SK-N-SH (cell line): ENCODE measurements around the gene ATG16L2. TPM values are rescaled to one million over a fixed set of nuclear protein-coding genes. Genes with fewer than 3 reads are reported as not detected.

Experiments
- CTCF ChIA-PET: fragments of 300-600, 350-600 bp; formaldehyde crosslinking; extraction: SDS; loops from one replicate; lab custom pipeline; 2021; lab: Yijun Ruan, JAX
- POLR2A ChIA-PET: fragments of 350-600 bp; sonication (Branson Sonifier 250); formaldehyde crosslinking; extraction: SDS; loops from one replicate; lab custom pipeline; 2020; ENCODE audit warnings: antibody characterized with exemption, inconsistent platforms; lab: Yijun Ruan, JAX
- DNase-seq: peaks from one replicate; pipeline ENCODE4 v3.0.0; 2012
- H2AFZ ChIP-seq: fragments of 200-600 bp; sonication (generic); 2 replicates; pipeline ENCODE4 v1.8.1; 2016; ENCODE audit warnings: antibody characterized with exemption, mild to moderate bottlenecking, low read depth
- H3F3A ChIP-seq: fragments of 200-600 bp; sonication (generic); replicated peaks from 2 replicates; pipeline ENCODE3; 2016; ENCODE audit warnings: antibody characterized with exemption, mild to moderate bottlenecking; ENCODE audit not compliant: insufficient read depth
- H3K27ac ChIP-seq, 2 experiments: fragments of 200-500 bp in 1 of 2; fragments of 200-600 bp in 1 of 2; sonication (Bioruptor generic) in 1 of 2; sonication (generic), shearing (Covaris generic) in 1 of 2; 2 replicates each; pipeline versions ENCODE4 v1.5.1 to v1.6.1; 2014 to 2016; ENCODE audit warnings: low read depth in 2 of 2, inconsistent platforms in 1 of 2, low read length in 1 of 2, mild to moderate bottlenecking in 1 of 2, mixed read lengths in 1 of 2
- H3K27me3 ChIP-seq: fragments of 200-600 bp; sonication (generic), shearing (Covaris generic); 2 replicates; pipeline ENCODE4 v1.6.1; 2016; ENCODE audit warnings: mixed run types; ENCODE audit not compliant: insufficient read depth
- H3K36me3 ChIP-seq, 2 experiments: fragments of 200-500 bp in 1 of 2; fragments of 200-600 bp in 1 of 2; sonication (Bioruptor generic) in 1 of 2; sonication (generic) in 1 of 2; replicated peaks in 1 of 2; 2 replicates each; pipeline versions ENCODE3 to v1.5.1; 2014 to 2016; ENCODE audit warnings: low read length in 1 of 2, mild to moderate bottlenecking in 1 of 2; ENCODE audit not compliant: insufficient read depth in 2 of 2, control insufficient read depth in 1 of 2
- H3K4me1 ChIP-seq, 2 experiments: fragments of 200-500 bp in 1 of 2; fragments of 200-600 bp in 1 of 2; sonication (Bioruptor generic) in 1 of 2; sonication (generic), shearing (Covaris generic) in 1 of 2; 2 replicates each; pipeline versions ENCODE4 v1.5.1 to v1.6.1; 2014 to 2016; ENCODE audit warnings: low read depth in 1 of 2, low read length in 1 of 2, mixed run types in 1 of 2; ENCODE audit not compliant: insufficient read depth in 2 of 2, control insufficient read depth in 1 of 2
- H3K4me2 ChIP-seq: fragments of 200-600 bp; sonication (generic), shearing (Covaris generic); 2 replicates; pipeline ENCODE4 v1.6.1; 2017; ENCODE audit warnings: mixed run types
- H3K4me3 ChIP-seq, 2 experiments: fragments of 200-500 bp in 1 of 2; fragments of 200-600 bp in 1 of 2; sonication (Bioruptor generic) in 1 of 2; sonication (generic), shearing (Covaris generic) in 1 of 2; 2 replicates each; pipeline versions ENCODE4 v1.5.1 to v1.8.1; 2014 to 2016; ENCODE audit warnings: low read depth in 2 of 2, inconsistent platforms in 1 of 2, low read length in 1 of 2, mild to moderate bottlenecking in 1 of 2, mixed read lengths in 1 of 2, moderate library complexity in 1 of 2
- H3K79me2 ChIP-seq: fragments of 200-600 bp; sonication (generic); 2 replicates; pipeline ENCODE4 v1.8.1; 2017; ENCODE audit warnings: mild to moderate bottlenecking; ENCODE audit not compliant: insufficient read depth
- H3K9ac ChIP-seq: fragments of 200-600 bp; sonication (generic); 2 replicates; pipeline ENCODE4 v1.6.1; 2017; ENCODE audit warnings: mixed run types
- H3K9me2 ChIP-seq: fragments of 200-600 bp; sonication (generic); 2 replicates; pipeline ENCODE4 v1.6.1; 2017; ENCODE audit warnings: mixed run types
- H3K9me3 ChIP-seq: fragments of 200-600 bp; sonication (generic); 2 replicates; pipeline ENCODE4 v1.6.1; 2017; ENCODE audit warnings: mixed run types, mild to moderate bottlenecking, moderate library complexity
- H4K20me1 ChIP-seq: fragments of 200-600 bp; sonication (generic); 2 replicates; pipeline ENCODE4 v1.6.1; 2017; ENCODE audit warnings: mild to moderate bottlenecking, mixed run types; ENCODE audit not compliant: insufficient read depth
- GABPA ChIP-seq: IDR thresholded peaks from 2 replicates; pipeline ENCODE4 v1.4.0; 2012; ENCODE audit warnings: low read depth, mild to moderate bottlenecking
- MAX ChIP-seq: IDR thresholded peaks from 2 replicates; pipeline ENCODE4 v1.4.0; 2012; ENCODE audit warnings: low read depth
- MEF2A ChIP-seq: IDR thresholded peaks from 2 replicates; pipeline ENCODE4 v1.4.0; 2012; ENCODE audit warnings: low read depth, borderline replicate concordance
- RCOR1 ChIP-seq: fragments of 150-350 bp; IDR thresholded peaks from 2 replicates; pipeline ENCODE4 v1.6.1; 2017; ENCODE audit warnings: antibody characterized with exemption, low read length
- REST ChIP-seq: IDR thresholded peaks from 2 replicates; pipeline ENCODE4 v1.6.1; 2012; ENCODE audit warnings: mild to moderate bottlenecking, low read depth, low read length, moderate library complexity
- TAF1 ChIP-seq: IDR thresholded peaks from 2 replicates; pipeline ENCODE4 v1.6.1; 2012; ENCODE audit warnings: low read depth, mild to moderate bottlenecking, low read length, moderate library complexity, borderline replicate concordance
- WGBS: methylation state at CpG from one replicate; pipeline ENCODE4 v1.1.6; 2017; ENCODE audit warnings: low lambda C conversion rate; 5-methylcytosine and 5-hydroxymethylcytosine counted together
- polyA plus RNA-seq, 3 experiments: library from polyadenylated mRNA; depleted of rRNA; stranded (reverse); fragments of >200 nt; gene quantifications; 2 replicates each; pipeline ENCODE4 v1.2.3, GENCODE V29; 2012
- small RNA-seq, 7 experiments: library from RNA; depleted of rRNA; stranded (forward); fragments of <200 nt; gene quantifications; one replicate each; pipeline ENCODE3, GENCODE V24; 2012
- TF ChIP-seq, protein P1 (sequence below): fragments of 150-350 bp; IDR thresholded peaks from 2 replicates; pipeline ENCODE4 v1.6.1; 2016; ENCODE audit warnings: mild to moderate bottlenecking, low read depth, low read length

ATG16L2 gene
- polyA plus RNA-seq, 1 of the 3 experiments (the other 2 are of a cell fraction): 26.9 TPM

DNA sequence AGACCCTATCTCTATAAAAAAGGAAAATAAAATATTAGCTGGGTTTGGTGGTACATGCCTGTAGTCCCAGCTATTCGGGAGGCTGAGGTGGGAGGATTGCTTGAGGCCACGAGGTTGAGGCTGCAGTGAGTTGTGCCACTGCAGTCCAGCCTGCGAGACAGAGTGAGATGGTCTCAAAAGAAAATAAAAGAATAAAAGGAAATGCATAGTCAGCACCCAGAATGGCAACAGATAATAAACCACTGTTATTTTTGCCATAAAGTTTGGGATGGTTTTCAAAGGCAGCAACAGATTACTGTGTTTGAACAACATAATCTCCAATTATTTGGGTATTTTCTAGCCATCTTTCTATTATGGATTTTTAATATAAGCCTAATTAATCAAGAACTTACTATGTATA lies 61.9 kb downstream of the ATG16L2 start:
- H3K4me1 ChIP-seq: no peaks in the 10 kb centered on the region; a peak in 1 of 4 replicates
- no peaks in the 10 kb centered on the region for H3K9me3 ChIP-seq
- H3K36me3 ChIP-seq: peaks cover 0 to 33% of the 10 kb centered on the region in 2 experiments
- H4K20me1 ChIP-seq: no peaks in the 10 kb centered on the region
- no peak overlapping the region for H3K4me3 ChIP-seq
- no peaks in the 10 kb centered on the region for H3K79me2 ChIP-seq
- no peak overlapping the region for H2AFZ ChIP-seq
- no peak overlapping the region for H3K27ac ChIP-seq
- TF ChIP-seq GABPA (no peak), REST (no peak), MAX (no peak), TAF1 (no peak), RCOR1 (no peak), MEF2A (no peak)
- TF ChIP-seq, protein P1, sequence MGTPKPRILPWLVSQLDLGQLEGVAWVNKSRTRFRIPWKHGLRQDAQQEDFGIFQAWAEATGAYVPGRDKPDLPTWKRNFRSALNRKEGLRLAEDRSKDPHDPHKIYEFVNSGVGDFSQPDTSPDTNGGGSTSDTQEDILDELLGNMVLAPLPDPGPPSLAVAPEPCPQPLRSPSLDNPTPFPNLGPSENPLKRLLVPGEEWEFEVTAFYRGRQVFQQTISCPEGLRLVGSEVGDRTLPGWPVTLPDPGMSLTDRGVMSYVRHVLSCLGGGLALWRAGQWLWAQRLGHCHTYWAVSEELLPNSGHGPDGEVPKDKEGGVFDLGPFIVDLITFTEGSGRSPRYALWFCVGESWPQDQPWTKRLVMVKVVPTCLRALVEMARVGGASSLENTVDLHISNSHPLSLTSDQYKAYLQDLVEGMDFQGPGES: no peak
- TF ChIP-seq, all 33 proteins: peak for 0
- no peak overlapping the region for H3K9ac ChIP-seq
- ChIA-PET CTCF (interaction anchor here (1.0 to 1.4 kb wide), 2 partner anchors 15 to 266 kb away, joined by 4 to 6 read pairs; partner anchors contain the start of gene FCHSD2), POLR2A (no interaction called here)
- H3K9me2 ChIP-seq: no peaks in the 10 kb centered on the region
- 95% methylated on average over 3 of the region's 3 CpGs for WGBS
- no peaks in the 10 kb centered on the region for H3K27me3 ChIP-seq
- DNase-seq: no peak
- no peak overlapping the region for H3K4me2 ChIP-seq
- peaks cover 3% of the 10 kb centered on the region for H3F3A ChIP-seq

Small RNAs within 50 kb of the gene (small RNA-seq; reads per million reads assigned to genes)
- gene MIR4692: 0 reads per million in 7 experiments
- 0 reads per million in 7 experiments for gene RF00019
- 0 reads per million in 7 experiments for gene RNU6-672P

Other genes starting within 250 kb of the ATG16L2 start
- 0.32 and 0.43 TPM in 2 replicates for gene PDE2A, start 140.0 kb upstream of the ATG16L2 start, polyA plus RNA-seq (2012; rRNA removed)
- 43.4 and 56.6 TPM in 2 replicates for gene ARAP1, start 62.0 kb upstream of the ATG16L2 start, polyA plus RNA-seq (2012; rRNA removed)
- 42.2 and 47.7 TPM in 2 replicates for gene STARD10, start 20.4 kb upstream of the ATG16L2 start, polyA plus RNA-seq (2012; rRNA removed)